K562 (cell line): ENCODE data around the gene SEPTIN2. TPM values are rescaled to one million over a fixed set of nuclear protein-coding genes. Genes with fewer than 3 reads are reported as not detected.

ENCODE experiments used
- ATAC-seq: fragments of 200-7000 bp; cut with Tn5 transposase; 3 replicates; pipeline ENCODE4 v1.9.1; 2020; ENCODE audit warnings: moderate library complexity
- BruUV-seq: library from RNA; stranded (reverse); fragments of 400-500 nt; replicated peaks from 2 replicates; lab custom pipeline; 2021; lab: Mats Ljungman, UMichigan
- CTCF ChIA-PET: fragments of 300-600 bp; formaldehyde crosslinking; extraction: SDS; loops from one replicate; lab custom pipeline; 2021; ENCODE audit warnings: low intra/inter-chr PET ratio; lab: Yijun Ruan, JAX
- POLR2A ChIA-PET: fragments of 300-600, 350-650 bp; sonication (Branson Sonifier 250); formaldehyde crosslinking; extraction: SDS; loops from one replicate; lab custom pipeline; 2021; ENCODE audit warnings: antibody characterized with exemption, inconsistent platforms; lab: Yijun Ruan, JAX
- DNase-seq, 4 experiments: peaks; one replicate each; pipeline versions ENCODE4 v3.0.0 to v3.0.0-alpha.2; 2011 to 2018; ENCODE audit warnings: low spot score in 3 of 4, mixed read lengths in 3 of 4; ENCODE audit errors: extremely low read depth in 1 of 4
- FAIRE-seq: peaks from 2 replicates; lab custom pipeline; 2011; peaks lifted over from hg19 to GRCh38; lab: Jason Lieb, UNC
- H2AFZ ChIP-seq: 2 replicates; pipeline ENCODE4 v1.6.0; 2011; ENCODE audit warnings: low read depth, low read length, control low read depth, inconsistent platforms
- H3K27ac ChIP-seq: fragments of 200-600 bp; 3 replicates; pipeline ENCODE4 v1.8.0; 2011; ENCODE audit warnings: low read depth, mild to moderate bottlenecking, control low read depth, inconsistent platforms, low read length, moderate library complexity, mixed read lengths; ENCODE audit errors: extremely low read depth
- H3K27me3 ChIP-seq, 2 experiments: fragments of 300-600 bp in 1 of 2; 2 replicates in 1 of 2; 3 replicates in 1 of 2; pipeline versions ENCODE4 v1.6.0 to v1.8.0; 2011; ENCODE audit warnings: inconsistent platforms in 2 of 2, low read length in 2 of 2, mild to moderate bottlenecking in 1 of 2, mixed read lengths in 1 of 2, moderate library complexity in 1 of 2; ENCODE audit not compliant: control insufficient read depth in 2 of 2, insufficient read depth in 2 of 2
- H3K36me3 ChIP-seq: fragments of 300-600 bp; 3 replicates; pipeline ENCODE4 v1.8.0; 2011; ENCODE audit warnings: mild to moderate bottlenecking, low read length, inconsistent platforms; ENCODE audit not compliant: control insufficient read depth, insufficient read depth
- H3K4me1 ChIP-seq, 2 experiments: fragments of 200-600 bp in 1 of 2; replicated peaks in 1 of 2; 2 replicates in 1 of 2; 3 replicates in 1 of 2; pipeline versions ENCODE4 v1.5.1 to v1.8.0; 2011; ENCODE audit warnings: inconsistent platforms in 2 of 2, low read length in 2 of 2, mild to moderate bottlenecking in 1 of 2, mixed read lengths in 1 of 2, moderate library complexity in 1 of 2; ENCODE audit not compliant: control insufficient read depth in 2 of 2, insufficient read depth in 2 of 2
- H3K4me2 ChIP-seq: 2 replicates; pipeline ENCODE4 v1.6.1; 2011; ENCODE audit warnings: low read length, control low read depth, inconsistent platforms, mixed read lengths; ENCODE audit not compliant: insufficient read depth
- H3K4me3 ChIP-seq: fragments of 200-600 bp; sonication (generic), shearing (Covaris generic); 2 replicates; pipeline ENCODE4 v1.5.1; 2016; ENCODE audit warnings: control low read depth, inconsistent platforms
- H3K79me2 ChIP-seq: fragments of 200-600 bp; 3 replicates; pipeline ENCODE4 v1.8.0; 2011; ENCODE audit warnings: low read length, inconsistent platforms; ENCODE audit not compliant: control insufficient read depth, insufficient read depth
- H3K9ac ChIP-seq, 2 experiments: 2 replicates each; pipeline versions ENCODE4 v1.6.0 to v1.6.1; 2011; ENCODE audit warnings: low read depth in 2 of 2, low read length in 2 of 2, control low read depth in 1 of 2, inconsistent platforms in 1 of 2, mild to moderate bottlenecking in 1 of 2, mixed read lengths in 1 of 2; ENCODE audit not compliant: insufficient read depth in 1 of 2
- H3K9me1 ChIP-seq: one replicate; pipeline ENCODE4 v1.6.0; 2011; ENCODE audit warnings: inconsistent platforms, mild to moderate bottlenecking, low read length, moderate library complexity; ENCODE audit not compliant: control insufficient read depth, insufficient read depth
- H3K9me3 ChIP-seq: replicated peaks from 2 replicates; pipeline ENCODE4 v1.5.1; 2011; ENCODE audit warnings: low read depth, low read length, inconsistent platforms; ENCODE audit not compliant: control insufficient read depth, insufficient read depth
- H4K20me1 ChIP-seq: replicated peaks from 2 replicates; pipeline ENCODE4 v1.6.1; 2011; ENCODE audit warnings: low read length, inconsistent platforms, mixed read lengths; ENCODE audit not compliant: control insufficient read depth, insufficient read depth
- MTA1 ChIP-seq: fragments of 450-650 bp; IDR thresholded peaks from 2 replicates; pipeline ENCODE4 v1.6.1; 2017; ENCODE audit warnings: borderline replicate concordance
- NFXL1 ChIP-seq: fragments of 450-650 bp; formaldehyde crosslinking; IDR thresholded peaks from 2 replicates; pipeline ENCODE4 v1.4.0; 2021; ENCODE audit warnings: mild to moderate bottlenecking
- POLR2H ChIP-seq: IDR thresholded peaks from 2 replicates; pipeline ENCODE4 v1.6.1; 2016; ENCODE audit warnings: missing genetic modification characterization, low read depth, mild to moderate bottlenecking, control low read depth, missing compliant biosample characterization, moderate library complexity
- SLC30A9 ChIP-seq: fragments of 250-450 bp; sonication (Bioruptor Pico); IDR thresholded peaks from 2 replicates; pipeline ENCODE4 v1.8.0; 2022; ENCODE audit warnings: mild to moderate bottlenecking, moderate library complexity
- SRSF1 ChIP-seq: fragments of 200-400 bp; formaldehyde crosslinking; IDR thresholded peaks from 2 replicates; pipeline ENCODE4 v1.6.1; 2017; ENCODE audit warnings: mild to moderate bottlenecking, low read depth, low read length, moderate library complexity
- SRSF3 ChIP-seq: fragments of 200-400 bp; formaldehyde crosslinking; IDR thresholded peaks from 2 replicates; pipeline ENCODE4 v1.6.1; 2016; ENCODE audit warnings: mild to moderate bottlenecking, low read length, moderate library complexity; ENCODE audit not compliant: insufficient read depth
- SRSF9 ChIP-seq: fragments of 200-400 bp; formaldehyde crosslinking; IDR thresholded peaks from 2 replicates; pipeline ENCODE4 v1.6.1; 2017; ENCODE audit warnings: low read depth, low read length, borderline replicate concordance
- TAF15 ChIP-seq: fragments of 200-400 bp; formaldehyde crosslinking; IDR thresholded peaks from 2 replicates; pipeline ENCODE4 v1.6.1; 2017; ENCODE audit warnings: mild to moderate bottlenecking, low read depth, low read length, moderate library complexity
- TAF9B ChIP-seq: fragments of 450-650 bp; IDR thresholded peaks from 2 replicates; pipeline ENCODE4 v1.6.1; 2018; ENCODE audit warnings: mild to moderate bottlenecking; ENCODE audit not compliant: partially characterized antibody
- TCF3 ChIP-seq: sonication (generic); formaldehyde crosslinking; IDR thresholded peaks from 2 replicates; pipeline ENCODE4 v1.4.0; 2020; ENCODE audit warnings: mild to moderate bottlenecking, missing genetic modification reagents
- XRCC4 ChIP-seq: IDR thresholded peaks from one replicate; pipeline ENCODE4 v1.6.1; 2011; ENCODE audit not compliant: insufficient read depth, insufficient read length; ENCODE audit errors: extremely low read depth
- ZNF324 ChIP-seq: fragments of 250-450 bp; sonication (Bioruptor Pico); IDR thresholded peaks from 2 replicates; pipeline ENCODE4 v1.4.0; 2020; ENCODE audit warnings: mild to moderate bottlenecking
- ZNF445 ChIP-seq: fragments of 250-450 bp; sonication (Bioruptor Pico); IDR thresholded peaks from 2 replicates; pipeline ENCODE4 v1.4.0; 2020; ENCODE audit warnings: low read depth, mild to moderate bottlenecking, moderate library complexity
- WGBS: fragments of 100-300 bp; shearing (Covaris generic); methylation state at CpG from one replicate; pipeline ENCODE4 v1.1.6; 2016; ENCODE audit warnings: low coverage, mixed read lengths; ENCODE audit not compliant: insufficient coverage; ENCODE audit errors: missing lambda C conversion rate; 5-methylcytosine and 5-hydroxymethylcytosine counted together
- in situ Hi-C: fragments of 300-500 bp; cut with MboI; formaldehyde crosslinking; loops from 4 replicates; pipeline ENCODE4 v1.15.0; 2018; ENCODE audit warnings: inconsistent platforms, mixed read lengths
- intact Hi-C: fragments of 100-400 bp; cut with micrococcal nuclease; formaldehyde crosslinking; loops from 2 replicates; pipeline ENCODE4 v1.14.2; 2022
- polyA plus RNA-seq, 8 experiments: library from polyadenylated mRNA; depleted of rRNA in 4 of 8; stranded (reverse) in 5 of 8; unstranded in 3 of 8; fragments of >200 nt; fragmentation: Nextera tagmentation in 2 of 8; fragmentation: Illumina TruSeq in 1 of 8; extraction: Ambion mirVana in 2 of 8; extraction: Trizol in 1 of 8; gene quantifications; 2 replicates each; pipeline versions ENCODE4 v1.2.1 to v1.2.3, GENCODE V29; 2011 to 2014; ENCODE audit warnings: inconsistent platforms in 1 of 8, missing spikeins in 1 of 8
- total RNA-seq, 7 experiments: library from RNA; depleted of rRNA in 6 of 7; stranded (reverse); fragments of >200 nt in 6 of 7; fragmentation: Illumina TruSeq in 2 of 7; extraction: Trizol in 2 of 7; gene quantifications; 2 replicates each; pipeline versions ENCODE4 v1.2.1 to v1.2.3, GENCODE V29; 2011 to 2021; ENCODE audit warnings: low replicate concordance in 1 of 7
- TF ChIP-seq, protein P1 (sequence below): fragments of 450-650 bp; IDR thresholded peaks from 2 replicates; pipeline ENCODE4 v1.7.1; 2018; ENCODE audit warnings: mild to moderate bottlenecking, low read depth; ENCODE audit not compliant: partially characterized antibody
- TF ChIP-seq, protein P2 (sequence below): sonication (generic); formaldehyde crosslinking; IDR thresholded peaks from 2 replicates; pipeline ENCODE4 v1.8.1; 2023; ENCODE audit warnings: mild to moderate bottlenecking, missing genetic modification reagents
- TF ChIP-seq, protein P3 (sequence below): fragments of 250-450 bp; sonication (Bioruptor Pico); IDR thresholded peaks from 2 replicates; pipeline ENCODE4 v1.8.0; 2022; ENCODE audit warnings: moderate library complexity, mild to moderate bottlenecking, inconsistent platforms
- TF ChIP-seq, protein P4 (sequence below): fragments of 450-650 bp; formaldehyde crosslinking; IDR thresholded peaks from 2 replicates; pipeline ENCODE4 v1.4.0; 2020; ENCODE audit warnings: mild to moderate bottlenecking

Gene SEPTIN2
- total and polyA plus RNA-seq, 9 of the 15 experiments (the other 6 are each of a cell fraction or from before 2014, with no cell fraction given), result 121 to 367 (median 166) TPM

DNA sequence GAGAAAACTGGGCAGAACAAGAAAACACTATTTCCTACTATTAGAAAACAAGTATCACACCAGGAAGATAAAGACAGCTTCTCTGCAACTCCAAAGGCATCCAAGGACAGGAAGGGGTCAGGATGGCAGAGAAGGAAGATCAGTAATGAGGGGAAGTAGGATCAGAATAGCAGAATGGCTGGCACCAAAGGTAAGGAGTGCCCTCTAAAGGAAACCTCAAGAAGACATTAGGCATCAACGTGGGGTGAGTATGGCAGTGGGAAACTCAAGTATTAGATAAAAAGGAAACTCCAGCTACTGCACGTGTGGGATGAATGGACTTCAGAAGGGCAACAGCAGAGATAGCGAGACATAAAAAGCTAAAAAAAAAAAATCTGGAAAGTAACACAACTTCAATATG is 26.1 kb upstream of the SEPTIN2 start:
- ChIA-PET CTCF (no interaction called here), POLR2A (interaction anchor here (0.6 to 2.1 kb wide), 2 partner anchors 14 to 24 kb away, joined by 3 to 8 read pairs; no protein-coding TSS in a partner anchor)
- Histone ChIP-seq H3K9ac (no peak overlapping the region), H3K9me1 (no peaks in the 10 kb centered on the region), H3K4me2 (no peak overlapping the region), H3K27ac (no peak overlapping the region), H3K27me3 (no peaks in the 10 kb centered on the region), H3K36me3 (peaks cover 29% of the 10 kb centered on the region; the same call in 2 of the 3 replicates), H4K20me1 (0 out of 2 replicates have a peak, but pooled peaks cover 13% of the 10 kb centered on the region), H3K4me1 (no peaks in the 10 kb centered on the region; a peak in 2 of 5 replicates), H3K79me2 (peaks cover 84% of the 10 kb centered on the region), H3K4me3 (no peak overlapping the region), H3K9me3 (no peaks in the 10 kb centered on the region), H2AFZ (no peak overlapping the region)
- in situ Hi-C loops, result no loop called here
- 29% methylated on average over 1 of the region's 3 CpGs for WGBS
- intact Hi-C loops, result no loop called here
- no TSS peak for BruUV-seq
- FAIRE-seq (no peak), DNase-seq (no peak), ATAC-seq (no peak)
- TF ChIP-seq MTA1, result no peak
- TF ChIP-seq XRCC4, result no peak
- no peak for TF ChIP-seq NFXL1 (CRISPR knock-in tag)
- TF ChIP-seq, protein P1, sequence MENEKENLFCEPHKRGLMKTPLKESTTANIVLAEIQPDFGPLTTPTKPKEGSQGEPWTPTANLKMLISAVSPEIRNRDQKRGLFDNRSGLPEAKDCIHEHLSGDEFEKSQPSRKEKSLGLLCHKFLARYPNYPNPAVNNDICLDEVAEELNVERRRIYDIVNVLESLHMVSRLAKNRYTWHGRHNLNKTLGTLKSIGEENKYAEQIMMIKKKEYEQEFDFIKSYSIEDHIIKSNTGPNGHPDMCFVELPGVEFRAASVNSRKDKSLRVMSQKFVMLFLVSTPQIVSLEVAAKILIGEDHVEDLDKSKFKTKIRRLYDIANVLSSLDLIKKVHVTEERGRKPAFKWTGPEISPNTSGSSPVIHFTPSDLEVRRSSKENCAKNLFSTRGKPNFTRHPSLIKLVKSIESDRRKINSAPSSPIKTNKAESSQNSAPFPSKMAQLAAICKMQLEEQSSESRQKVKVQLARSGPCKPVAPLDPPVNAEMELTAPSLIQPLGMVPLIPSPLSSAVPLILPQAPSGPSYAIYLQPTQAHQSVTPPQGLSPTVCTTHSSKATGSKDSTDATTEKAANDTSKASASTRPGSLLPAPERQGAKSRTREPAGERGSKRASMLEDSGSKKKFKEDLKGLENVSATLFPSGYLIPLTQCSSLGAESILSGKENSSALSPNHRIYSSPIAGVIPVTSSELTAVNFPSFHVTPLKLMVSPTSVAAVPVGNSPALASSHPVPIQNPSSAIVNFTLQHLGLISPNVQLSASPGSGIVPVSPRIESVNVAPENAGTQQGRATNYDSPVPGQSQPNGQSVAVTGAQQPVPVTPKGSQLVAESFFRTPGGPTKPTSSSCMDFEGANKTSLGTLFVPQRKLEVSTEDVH, result no peak
- TF ChIP-seq, protein P2, sequence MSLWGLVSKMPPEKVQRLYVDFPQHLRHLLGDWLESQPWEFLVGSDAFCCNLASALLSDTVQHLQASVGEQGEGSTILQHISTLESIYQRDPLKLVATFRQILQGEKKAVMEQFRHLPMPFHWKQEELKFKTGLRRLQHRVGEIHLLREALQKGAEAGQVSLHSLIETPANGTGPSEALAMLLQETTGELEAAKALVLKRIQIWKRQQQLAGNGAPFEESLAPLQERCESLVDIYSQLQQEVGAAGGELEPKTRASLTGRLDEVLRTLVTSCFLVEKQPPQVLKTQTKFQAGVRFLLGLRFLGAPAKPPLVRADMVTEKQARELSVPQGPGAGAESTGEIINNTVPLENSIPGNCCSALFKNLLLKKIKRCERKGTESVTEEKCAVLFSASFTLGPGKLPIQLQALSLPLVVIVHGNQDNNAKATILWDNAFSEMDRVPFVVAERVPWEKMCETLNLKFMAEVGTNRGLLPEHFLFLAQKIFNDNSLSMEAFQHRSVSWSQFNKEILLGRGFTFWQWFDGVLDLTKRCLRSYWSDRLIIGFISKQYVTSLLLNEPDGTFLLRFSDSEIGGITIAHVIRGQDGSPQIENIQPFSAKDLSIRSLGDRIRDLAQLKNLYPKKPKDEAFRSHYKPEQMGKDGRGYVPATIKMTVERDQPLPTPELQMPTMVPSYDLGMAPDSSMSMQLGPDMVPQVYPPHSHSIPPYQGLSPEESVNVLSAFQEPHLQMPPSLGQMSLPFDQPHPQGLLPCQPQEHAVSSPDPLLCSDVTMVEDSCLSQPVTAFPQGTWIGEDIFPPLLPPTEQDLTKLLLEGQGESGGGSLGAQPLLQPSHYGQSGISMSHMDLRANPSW (CRISPR knock-in tag), result no peak
- no peak for TF ChIP-seq SRSF3
- no peak for TF ChIP-seq ZNF445 (CRISPR knock-in tag)
- TF ChIP-seq SRSF9, result no peak
- TF ChIP-seq SRSF1, result no peak
- TF ChIP-seq POLR2H, result no peak
- no peak for TF ChIP-seq TAF9B
- no peak for TF ChIP-seq TAF15
- TF ChIP-seq, protein P3, sequence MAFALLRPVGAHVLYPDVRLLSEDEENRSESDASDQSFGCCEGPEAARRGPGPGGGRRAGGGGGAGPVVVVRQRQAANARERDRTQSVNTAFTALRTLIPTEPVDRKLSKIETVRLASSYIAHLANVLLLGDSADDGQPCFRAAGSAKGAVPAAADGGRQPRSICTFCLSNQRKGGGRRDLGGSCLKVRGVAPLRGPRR (CRISPR knock-in tag), result no peak
- TF ChIP-seq SLC30A9 (CRISPR knock-in tag), result no peak
- TF ChIP-seq, protein P4, sequence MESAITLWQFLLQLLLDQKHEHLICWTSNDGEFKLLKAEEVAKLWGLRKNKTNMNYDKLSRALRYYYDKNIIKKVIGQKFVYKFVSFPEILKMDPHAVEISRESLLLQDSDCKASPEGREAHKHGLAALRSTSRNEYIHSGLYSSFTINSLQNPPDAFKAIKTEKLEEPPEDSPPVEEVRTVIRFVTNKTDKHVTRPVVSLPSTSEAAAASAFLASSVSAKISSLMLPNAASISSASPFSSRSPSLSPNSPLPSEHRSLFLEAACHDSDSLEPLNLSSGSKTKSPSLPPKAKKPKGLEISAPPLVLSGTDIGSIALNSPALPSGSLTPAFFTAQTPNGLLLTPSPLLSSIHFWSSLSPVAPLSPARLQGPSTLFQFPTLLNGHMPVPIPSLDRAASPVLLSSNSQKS (CRISPR knock-in tag), result no peak
- no peak for TF ChIP-seq ZNF324 (CRISPR knock-in tag)
- TF ChIP-seq TCF3 (CRISPR knock-in tag), result no peak
